SK-N-SH (cell line): Measurements from ENCODE around the gene B3GALT5. TPM values are rescaled to one million over a fixed set of nuclear protein-coding genes. Genes with fewer than 3 reads are reported as not detected.

Experiments
- CTCF ChIA-PET: fragments of 300-600, 350-600 bp; formaldehyde crosslinking; extraction: SDS; loops from one replicate; lab custom pipeline; 2021; lab: Yijun Ruan, JAX
- POLR2A ChIA-PET: fragments of 350-600 bp; sonication (Branson Sonifier 250); formaldehyde crosslinking; extraction: SDS; loops from one replicate; lab custom pipeline; 2020; ENCODE audit warnings: antibody characterized with exemption, inconsistent platforms; lab: Yijun Ruan, JAX
- DNase-seq: peaks from one replicate; pipeline ENCODE4 v3.0.0; 2012
- H2AFZ ChIP-seq: fragments of 200-600 bp; sonication (generic); 2 replicates; pipeline ENCODE4 v1.8.1; 2016; ENCODE audit warnings: antibody characterized with exemption, mild to moderate bottlenecking, low read depth
- H3F3A ChIP-seq: fragments of 200-600 bp; sonication (generic); replicated peaks from 2 replicates; pipeline ENCODE3; 2016; ENCODE audit warnings: antibody characterized with exemption, mild to moderate bottlenecking; ENCODE audit not compliant: insufficient read depth
- H3K27ac ChIP-seq, 2 experiments: fragments of 200-500 bp in 1 of 2; fragments of 200-600 bp in 1 of 2; sonication (Bioruptor generic) in 1 of 2; sonication (generic), shearing (Covaris generic) in 1 of 2; 2 replicates each; pipeline versions ENCODE4 v1.5.1 to v1.6.1; 2014 to 2016; ENCODE audit warnings: low read depth in 2 of 2, inconsistent platforms in 1 of 2, low read length in 1 of 2, mild to moderate bottlenecking in 1 of 2, mixed read lengths in 1 of 2
- H3K27me3 ChIP-seq: fragments of 200-600 bp; sonication (generic), shearing (Covaris generic); 2 replicates; pipeline ENCODE4 v1.6.1; 2016; ENCODE audit warnings: mixed run types; ENCODE audit not compliant: insufficient read depth
- H3K36me3 ChIP-seq, 2 experiments: fragments of 200-500 bp in 1 of 2; fragments of 200-600 bp in 1 of 2; sonication (Bioruptor generic) in 1 of 2; sonication (generic) in 1 of 2; replicated peaks in 1 of 2; 2 replicates each; pipeline versions ENCODE3 to v1.5.1; 2014 to 2016; ENCODE audit warnings: low read length in 1 of 2, mild to moderate bottlenecking in 1 of 2; ENCODE audit not compliant: insufficient read depth in 2 of 2, control insufficient read depth in 1 of 2
- H3K4me1 ChIP-seq, 2 experiments: fragments of 200-500 bp in 1 of 2; fragments of 200-600 bp in 1 of 2; sonication (Bioruptor generic) in 1 of 2; sonication (generic), shearing (Covaris generic) in 1 of 2; 2 replicates each; pipeline versions ENCODE4 v1.5.1 to v1.6.1; 2014 to 2016; ENCODE audit warnings: low read depth in 1 of 2, low read length in 1 of 2, mixed run types in 1 of 2; ENCODE audit not compliant: insufficient read depth in 2 of 2, control insufficient read depth in 1 of 2
- H3K4me2 ChIP-seq: fragments of 200-600 bp; sonication (generic), shearing (Covaris generic); 2 replicates; pipeline ENCODE4 v1.6.1; 2017; ENCODE audit warnings: mixed run types
- H3K4me3 ChIP-seq, 2 experiments: fragments of 200-500 bp in 1 of 2; fragments of 200-600 bp in 1 of 2; sonication (Bioruptor generic) in 1 of 2; sonication (generic), shearing (Covaris generic) in 1 of 2; 2 replicates each; pipeline versions ENCODE4 v1.5.1 to v1.8.1; 2014 to 2016; ENCODE audit warnings: low read depth in 2 of 2, inconsistent platforms in 1 of 2, low read length in 1 of 2, mild to moderate bottlenecking in 1 of 2, mixed read lengths in 1 of 2, moderate library complexity in 1 of 2
- H3K79me2 ChIP-seq: fragments of 200-600 bp; sonication (generic); 2 replicates; pipeline ENCODE4 v1.8.1; 2017; ENCODE audit warnings: mild to moderate bottlenecking; ENCODE audit not compliant: insufficient read depth
- H3K9ac ChIP-seq: fragments of 200-600 bp; sonication (generic); 2 replicates; pipeline ENCODE4 v1.6.1; 2017; ENCODE audit warnings: mixed run types
- H3K9me2 ChIP-seq: fragments of 200-600 bp; sonication (generic); 2 replicates; pipeline ENCODE4 v1.6.1; 2017; ENCODE audit warnings: mixed run types
- H3K9me3 ChIP-seq: fragments of 200-600 bp; sonication (generic); 2 replicates; pipeline ENCODE4 v1.6.1; 2017; ENCODE audit warnings: mixed run types, mild to moderate bottlenecking, moderate library complexity
- H4K20me1 ChIP-seq: fragments of 200-600 bp; sonication (generic); 2 replicates; pipeline ENCODE4 v1.6.1; 2017; ENCODE audit warnings: mild to moderate bottlenecking, mixed run types; ENCODE audit not compliant: insufficient read depth
- CHD2 ChIP-seq: fragments of 150-350 bp; IDR thresholded peaks from 2 replicates; pipeline ENCODE4 v1.6.1; 2018; ENCODE audit warnings: low read length; ENCODE audit not compliant: partially characterized antibody
- EZH2phosphoT487 ChIP-seq: fragments of 200-600 bp; sonication (generic); IDR thresholded peaks from 2 replicates; pipeline ENCODE4 v1.6.1; 2017; ENCODE audit warnings: low read depth, mixed run types, mild to moderate bottlenecking, antibody characterized with exemption, moderate library complexity, borderline replicate concordance
- FOSL2 ChIP-seq: IDR thresholded peaks from 2 replicates; pipeline ENCODE4 v1.4.0; 2012; ENCODE audit warnings: low read depth, mild to moderate bottlenecking, moderate library complexity, borderline replicate concordance
- JUND ChIP-seq: IDR thresholded peaks from 2 replicates; pipeline ENCODE4 v1.4.0; 2012
- MAX ChIP-seq: IDR thresholded peaks from 2 replicates; pipeline ENCODE4 v1.4.0; 2012; ENCODE audit warnings: low read depth
- MEF2A ChIP-seq: IDR thresholded peaks from 2 replicates; pipeline ENCODE4 v1.4.0; 2012; ENCODE audit warnings: low read depth, borderline replicate concordance
- MXI1 ChIP-seq: IDR thresholded peaks from 2 replicates; pipeline ENCODE4 v1.6.1; 2012; ENCODE audit warnings: mild to moderate bottlenecking, low read depth, low read length, improper control_type of control experiment
- NFIC ChIP-seq: IDR thresholded peaks from 2 replicates; pipeline ENCODE4 v1.4.0; 2012; ENCODE audit warnings: borderline replicate concordance
- POLR2AphosphoS5 ChIP-seq: IDR thresholded peaks from 2 replicates; pipeline ENCODE4 v1.6.1; 2012; ENCODE audit warnings: low read depth, low read length
- REST ChIP-seq: IDR thresholded peaks from 2 replicates; pipeline ENCODE4 v1.6.1; 2012; ENCODE audit warnings: mild to moderate bottlenecking, low read depth, low read length, moderate library complexity
- RXRA ChIP-seq: IDR thresholded peaks from 2 replicates; pipeline ENCODE4 v1.4.0; 2012; ENCODE audit warnings: low read depth, mild to moderate bottlenecking, borderline replicate concordance
- SMC3 ChIP-seq: IDR thresholded peaks from 2 replicates; pipeline ENCODE4 v1.6.1; 2012; ENCODE audit warnings: low read depth, low read length, improper control_type of control experiment
- TAF1 ChIP-seq: IDR thresholded peaks from 2 replicates; pipeline ENCODE4 v1.6.1; 2012; ENCODE audit warnings: low read depth, mild to moderate bottlenecking, low read length, moderate library complexity, borderline replicate concordance
- TCF12 ChIP-seq: IDR thresholded peaks from 2 replicates; pipeline ENCODE4 v1.4.0; 2012
- TEAD4 ChIP-seq: IDR thresholded peaks from 2 replicates; pipeline ENCODE4 v1.4.0; 2012; ENCODE audit warnings: mild to moderate bottlenecking, borderline replicate concordance; ENCODE audit not compliant: insufficient read depth
- USF1 ChIP-seq: IDR thresholded peaks from 2 replicates; pipeline ENCODE4 v1.4.0; 2012; ENCODE audit warnings: low read depth, borderline replicate concordance
- USF2 ChIP-seq: fragments of 150-350 bp; IDR thresholded peaks from 2 replicates; pipeline ENCODE4 v1.6.1; 2017; ENCODE audit warnings: antibody characterized with exemption, low read length, low read depth, borderline replicate concordance
- YY1 ChIP-seq: IDR thresholded peaks from 2 replicates; pipeline ENCODE4 v1.4.0; 2012; ENCODE audit warnings: low read depth, mild to moderate bottlenecking
- ZBTB33 ChIP-seq: IDR thresholded peaks from 2 replicates; pipeline ENCODE4 v1.4.0; 2012; ENCODE audit warnings: low read depth, borderline replicate concordance
- WGBS: methylation state at CpG from one replicate; pipeline ENCODE4 v1.1.6; 2017; ENCODE audit warnings: low lambda C conversion rate; 5-methylcytosine and 5-hydroxymethylcytosine counted together
- polyA plus RNA-seq, 3 experiments: library from polyadenylated mRNA; depleted of rRNA; stranded (reverse); fragments of >200 nt; gene quantifications; 2 replicates each; pipeline ENCODE4 v1.2.3, GENCODE V29; 2012

Gene B3GALT5
- polyA plus RNA-seq, 1 of the 3 experiments (the other 2 are of a cell fraction), result 0.35 TPM

- CTCF ChIA-PET, result no interaction called here
- no peaks in the 10 kb centered on the region for H3K27me3 ChIP-seq
- H3K4me2 ChIP-seq, result no peak overlapping the region
- no peak for TF ChIP-seq USF2
- no peak for TF ChIP-seq NFIC
- no peak for TF ChIP-seq TEAD4
- TF ChIP-seq FOSL2, result no peak
- TF ChIP-seq MAX, result no peak
- TF ChIP-seq SMC3, result no peak
- no peak for TF ChIP-seq JUND
- TF ChIP-seq YY1, result no peak
- TF ChIP-seq MXI1, result no peak
- no peak for TF ChIP-seq TCF12
- no peak for TF ChIP-seq TAF1
- no peak for TF ChIP-seq USF1
- no peak for TF ChIP-seq POLR2AphosphoS5
- TF ChIP-seq MEF2A, result no peak
- TF ChIP-seq RXRA, result no peak
- no peak for TF ChIP-seq ZBTB33
- no peak for TF ChIP-seq REST
- no peak for TF ChIP-seq EZH2phosphoT487
- no peak for TF ChIP-seq CHD2
- H3K9ac ChIP-seq, result no peak overlapping the region
- H4K20me1 ChIP-seq, result no peaks in the 10 kb centered on the region
- H3K79me2 ChIP-seq, result no peaks in the 10 kb centered on the region
- peaks cover 0 to 3% of the 10 kb centered on the region in 2 experiments; a peak in 1 of 4 replicates for H3K4me1 ChIP-seq
- no peak for DNase-seq
- no peaks in the 10 kb centered on the region for H3F3A ChIP-seq
- no peaks in the 10 kb centered on the region for H3K9me2 ChIP-seq
- H3K9me3 ChIP-seq, result no peaks in the 10 kb centered on the region
- no peaks in the 10 kb centered on the region for H3K36me3 ChIP-seq
- POLR2A ChIA-PET, result no interaction called here
- no peak overlapping the region for H3K4me3 ChIP-seq
- H2AFZ ChIP-seq, result no peak overlapping the region
- no peak overlapping the region for H3K27ac ChIP-seq
- 16% methylated on average over 3 of the region's 3 CpGs for WGBS
Measured at GRCh38 chr21:39576518-39577128, 36.1 kb upstream of the B3GALT5 start.
